Activated CD4-positive, alpha-beta T cell treated with anti-CD3 and anti-CD28 coated beads for 4 hours (primary cell): ENCODE measurements around the gene SBK3.
"Not testable (repeated sequence)": the region's sequence is repeated elsewhere in the genome, so short reads cannot be mapped to it uniquely, and the experiment has no call there.

Experiments
- DNase-seq, 2 donors: peaks; one replicate each; pipeline ENCODE4 v3.0.0-alpha.2; 2020

SBK3 gene

GRCh38 chr19:55508120-55508519 is 37.2 kb downstream of the SBK3 start:
- no peak for DNase-seq

DNA sequence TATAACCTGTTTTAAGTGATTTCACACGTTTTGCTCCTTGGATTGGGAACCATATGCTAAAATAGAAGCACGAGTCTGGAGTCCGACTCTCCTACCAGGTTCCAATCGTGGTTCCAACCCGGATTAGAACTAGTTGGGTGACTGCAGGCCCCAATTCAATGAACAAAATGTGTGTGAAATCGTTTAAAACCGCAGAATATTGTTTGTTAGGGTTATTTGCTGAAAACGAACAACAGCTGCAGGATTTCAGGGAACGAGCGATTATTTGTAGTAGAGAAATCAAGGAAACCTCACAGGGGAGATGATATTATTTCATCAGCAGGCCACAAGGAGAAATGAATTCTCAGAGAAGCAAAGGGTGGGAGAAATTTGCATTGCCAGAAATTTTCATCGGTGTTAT is 40.4 kb downstream of the SBK3 start:
- DNase-seq = no peak

- no peak for DNase-seq
Measured at GRCh38 chr19:55504252-55504603, 41.1 kb downstream of the SBK3 start.

- DNase-seq = peak; percentile 91 to 93
Measured at GRCh38 chr19:55503502-55504251, 41.7 kb downstream of the SBK3 start.

GRCh38 chr19:55503157-55503501 is 42.2 kb downstream of the SBK3 start:
- no peak for DNase-seq

DNA sequence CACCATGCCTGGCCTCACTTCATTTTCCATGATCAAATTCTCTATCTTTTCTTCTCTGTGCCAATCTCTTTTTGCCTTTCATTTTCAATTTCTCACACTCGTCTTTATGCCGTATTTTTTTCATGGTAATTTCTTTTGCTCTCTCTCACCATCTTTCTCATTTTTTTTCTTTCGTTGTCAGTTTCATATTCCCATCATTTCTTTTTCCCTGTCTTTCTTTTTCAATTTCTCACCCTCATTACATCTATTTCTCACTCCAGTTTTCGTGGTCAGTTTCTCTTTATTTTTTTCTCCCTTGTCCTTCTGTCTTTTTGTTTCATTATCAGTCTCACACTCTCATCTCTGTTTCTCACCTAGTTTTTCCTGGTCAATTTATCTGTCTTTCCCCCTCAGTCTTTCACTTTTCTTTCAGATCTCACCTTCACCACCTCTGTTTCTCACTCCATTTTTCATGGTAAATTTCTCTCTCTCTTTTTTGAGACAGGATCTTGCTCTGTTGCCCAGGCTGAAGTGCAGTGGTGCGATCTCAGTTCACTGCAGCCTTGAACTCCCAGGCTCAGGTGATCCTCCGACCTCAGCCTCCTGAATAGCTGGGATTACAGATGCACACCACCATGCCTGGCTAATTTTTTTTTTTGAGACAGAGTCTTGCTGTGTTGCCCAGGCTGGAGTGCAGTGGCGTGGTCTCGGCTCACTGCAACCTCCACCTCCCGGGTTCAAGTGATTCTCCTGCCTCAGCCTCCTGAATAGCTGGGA is 43.0 kb downstream of the SBK3 start:
- DNase-seq = no peak

DNA sequence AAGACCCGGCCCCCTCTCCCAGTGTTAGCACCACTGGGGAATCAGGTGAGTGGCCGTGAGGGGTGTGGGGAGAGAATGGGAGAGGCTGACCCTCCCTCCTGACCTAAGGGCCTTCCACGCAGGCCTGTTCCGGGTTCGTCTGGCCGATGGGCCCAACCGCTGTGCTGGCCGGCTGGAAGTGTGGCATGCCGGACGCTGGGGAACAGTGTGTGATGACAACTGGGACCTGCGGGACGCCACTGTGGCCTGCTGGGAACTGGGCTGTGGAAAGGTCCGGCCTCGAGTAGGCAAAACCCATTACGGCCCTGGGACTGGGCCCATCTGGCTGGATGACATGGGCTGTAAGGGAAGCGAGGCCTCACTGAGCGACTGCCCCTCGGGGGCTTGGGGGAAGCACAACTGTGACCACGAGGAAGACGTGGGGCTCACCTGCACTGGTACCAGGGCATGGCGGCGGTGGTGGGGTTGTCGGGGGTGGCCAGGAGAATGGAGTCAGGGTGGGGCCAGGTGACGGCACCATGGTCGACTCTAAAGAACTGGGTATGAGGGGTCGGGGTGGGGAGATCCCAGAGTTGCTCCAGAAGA is 44.9 kb downstream of the SBK3 start:
- DNase-seq = no peak

DNA sequence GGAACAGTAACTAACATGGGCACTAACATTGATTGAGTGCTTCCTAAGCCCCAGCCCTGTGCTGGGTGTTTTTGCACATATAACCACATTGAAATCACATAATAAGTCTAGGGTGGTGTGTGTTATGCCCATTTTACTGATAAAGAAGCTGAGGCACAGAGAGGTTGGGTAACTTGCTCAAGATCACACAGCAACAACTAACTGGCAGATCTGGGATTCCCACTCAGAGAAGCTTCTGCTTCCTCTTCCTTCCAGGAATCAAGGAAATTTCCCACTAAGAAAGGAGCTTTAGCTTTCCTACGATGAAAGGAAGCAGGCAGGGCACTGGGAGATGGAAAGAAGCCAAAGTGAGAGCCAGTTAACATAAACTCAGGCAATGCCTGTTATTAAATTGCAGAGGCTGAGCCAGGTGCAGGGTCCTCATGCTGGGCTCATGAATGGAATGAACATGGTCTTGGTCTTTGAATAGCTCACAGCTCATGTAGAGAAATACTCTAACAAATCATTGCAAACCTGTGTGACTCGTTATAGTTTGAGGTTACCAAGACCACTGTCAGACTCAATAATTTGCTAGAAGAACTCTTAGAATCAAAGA is 47.0 kb downstream of the SBK3 start:
- no peak for DNase-seq

- DNase-seq = no peak
Measured at GRCh38 chr19:55497763-55498162, 47.6 kb downstream of the SBK3 start.

- not testable (repeated sequence) for DNase-seq
Measured at GRCh38 chr19:55496820-55497219, 48.5 kb downstream of the SBK3 start.

DNA sequence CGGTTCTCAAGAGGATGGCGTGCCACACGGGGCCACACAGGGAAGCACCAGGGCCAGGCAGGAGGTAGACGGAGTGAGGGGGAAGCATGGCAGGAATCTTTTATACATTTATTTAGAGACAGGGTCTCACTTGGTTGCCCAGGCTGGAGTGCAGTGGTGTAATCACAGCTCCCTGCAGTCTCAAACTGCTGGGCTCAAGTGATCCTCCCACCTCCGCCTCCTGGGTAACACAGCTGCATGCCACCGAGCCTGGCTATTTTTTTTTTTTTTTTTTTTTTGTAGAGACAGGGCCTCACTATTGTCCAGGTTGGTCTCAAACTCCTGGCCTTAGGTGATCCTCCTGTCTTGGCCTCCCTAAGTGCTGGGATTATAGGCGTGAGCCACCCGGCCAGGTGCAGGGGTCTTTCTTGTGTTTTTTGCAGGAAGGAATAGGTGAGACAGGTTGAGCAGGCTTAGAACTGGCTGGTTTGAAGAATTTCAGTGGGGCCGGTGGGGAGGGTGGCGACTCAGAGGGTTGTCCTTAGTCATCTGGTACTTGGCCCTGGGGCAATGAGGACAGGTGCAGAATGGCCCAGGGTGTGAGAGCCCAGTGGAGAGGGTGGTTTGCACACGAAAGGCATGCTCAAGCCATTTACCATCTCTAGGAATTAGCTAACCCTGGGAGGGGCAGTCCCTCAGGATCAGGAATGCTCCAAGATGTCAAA is 49.5 kb downstream of the SBK3 start:
- no peak for DNase-seq

- no peak for DNase-seq
Measured at GRCh38 chr19:55494172-55494761, 51.1 kb downstream of the SBK3 start.

GRCh38 chr19:55493645-55494171 is 51.6 kb downstream of the SBK3 start:
- DNase-seq = no peak

DNA sequence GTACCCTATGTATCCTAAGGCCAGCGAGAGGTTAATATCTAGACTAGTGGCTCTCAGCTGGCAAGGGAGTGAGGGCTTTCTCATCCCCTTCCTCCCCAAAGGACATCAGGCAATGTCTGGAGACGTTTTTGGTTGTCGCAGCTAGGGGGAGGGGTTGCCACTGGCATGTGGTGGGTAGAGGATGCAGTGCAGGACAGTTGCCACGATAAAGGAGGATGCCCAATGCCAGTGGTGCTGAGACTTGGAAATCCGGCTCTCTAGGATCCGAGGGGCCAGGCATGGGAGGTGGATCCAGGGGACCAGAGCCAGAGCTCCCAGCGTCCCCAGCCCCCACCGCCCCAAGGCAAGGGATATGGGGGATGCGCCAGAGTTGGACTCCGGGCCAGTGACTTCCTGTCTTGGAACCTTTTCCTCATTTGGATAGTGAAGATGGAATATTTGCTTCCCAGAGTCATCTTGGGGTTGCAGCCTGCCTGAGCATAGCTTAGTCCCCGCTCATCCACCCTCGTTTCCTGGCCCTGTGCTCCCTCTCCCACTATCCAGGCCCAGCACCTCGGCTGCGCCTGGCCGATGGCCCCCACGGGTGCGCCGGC is 52.2 kb downstream of the SBK3 start:
- no peak for DNase-seq

- no peak for DNase-seq
Measured at GRCh38 chr19:55492362-55492944, 52.9 kb downstream of the SBK3 start.

DNA sequence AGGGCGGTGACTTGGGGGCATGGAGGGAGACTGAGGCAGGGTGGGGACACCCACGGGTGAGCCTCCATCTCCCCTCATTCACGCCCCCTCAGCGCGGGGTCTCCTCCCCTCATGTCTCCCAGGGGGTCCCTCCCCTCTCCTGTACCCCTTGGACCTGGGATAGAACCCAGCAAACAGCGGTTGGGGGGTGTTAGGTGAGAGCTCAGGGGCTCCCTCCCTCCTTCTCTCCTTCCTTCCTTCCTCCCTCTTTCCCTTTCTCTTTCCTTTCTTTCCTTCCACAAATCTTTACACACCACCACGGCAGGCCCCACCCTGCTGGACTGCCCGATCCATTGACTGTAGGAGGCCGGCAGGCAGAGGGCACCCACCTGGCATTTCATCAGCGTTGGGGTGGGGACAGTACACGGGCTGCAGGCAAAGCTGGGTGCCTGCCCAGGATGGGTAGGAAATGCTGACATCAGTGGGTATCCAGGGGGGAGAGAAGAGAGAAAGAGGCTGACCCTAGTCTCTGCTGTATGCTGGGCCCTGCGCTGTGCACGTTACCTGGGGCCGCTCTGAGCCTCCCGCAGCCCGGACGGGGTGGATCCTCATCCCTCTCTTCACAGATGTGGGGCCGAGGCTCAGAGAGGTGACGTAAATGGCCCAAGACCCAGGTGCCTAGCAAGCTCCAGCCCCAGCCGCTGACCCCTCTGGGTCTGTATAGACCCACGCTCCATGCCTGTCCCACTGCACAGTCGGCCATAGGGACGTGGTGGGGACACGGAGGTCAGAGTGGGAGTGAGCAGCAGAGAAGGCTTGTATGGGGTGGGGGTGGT is 53.6 kb downstream of the SBK3 start:
- DNase-seq = no peak
